Measurements from ENCODE around the gene LRRK1.

LRRK1 gene

GRCh38 chr15:101043011-101043410 lies 123.9 kb downstream of the LRRK1 start:
- DNase-seq (ENCODE audit: low spot score) = no peak

DNA sequence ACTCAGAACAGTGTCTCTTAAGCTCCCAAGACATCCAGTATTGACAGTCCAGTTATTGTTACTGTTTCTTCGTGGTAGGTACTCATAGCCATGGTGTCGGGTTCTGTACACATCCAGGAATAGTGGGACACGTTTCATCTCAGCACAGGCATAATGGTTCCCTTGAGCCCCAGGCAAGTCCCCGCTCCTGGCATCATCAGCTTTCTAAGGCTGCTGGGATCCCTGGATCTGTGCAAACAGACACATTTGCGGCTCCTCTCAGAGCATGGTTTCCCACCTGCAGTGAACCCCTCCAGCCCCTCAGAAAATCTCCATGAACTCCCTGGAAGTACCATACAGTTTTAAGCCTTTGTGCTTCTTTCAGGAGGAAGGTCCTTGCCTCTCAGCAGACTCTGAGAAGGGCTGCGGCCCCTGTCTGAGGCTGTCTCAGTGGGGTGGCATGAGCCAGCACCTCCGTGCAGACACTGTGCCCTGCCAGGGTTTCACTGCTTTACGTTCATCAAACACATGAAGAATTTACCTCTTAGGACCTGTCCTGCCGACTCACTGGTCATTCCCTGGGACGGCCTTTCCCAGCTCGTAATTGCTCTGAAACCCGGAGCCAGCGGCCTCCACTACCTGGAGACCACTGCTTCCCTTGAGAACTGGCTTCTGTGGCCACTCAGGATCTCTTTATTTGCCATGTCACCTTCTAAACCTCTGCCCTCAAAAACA lies 124.9 kb downstream of the LRRK1 start:
- DNase-seq (ENCODE audit: low spot score) = no peak

GRCh38 chr15:101044625-101045235 lies 125.6 kb downstream of the LRRK1 start:
- no peak for DNase-seq (ENCODE audit: low spot score)

DNA sequence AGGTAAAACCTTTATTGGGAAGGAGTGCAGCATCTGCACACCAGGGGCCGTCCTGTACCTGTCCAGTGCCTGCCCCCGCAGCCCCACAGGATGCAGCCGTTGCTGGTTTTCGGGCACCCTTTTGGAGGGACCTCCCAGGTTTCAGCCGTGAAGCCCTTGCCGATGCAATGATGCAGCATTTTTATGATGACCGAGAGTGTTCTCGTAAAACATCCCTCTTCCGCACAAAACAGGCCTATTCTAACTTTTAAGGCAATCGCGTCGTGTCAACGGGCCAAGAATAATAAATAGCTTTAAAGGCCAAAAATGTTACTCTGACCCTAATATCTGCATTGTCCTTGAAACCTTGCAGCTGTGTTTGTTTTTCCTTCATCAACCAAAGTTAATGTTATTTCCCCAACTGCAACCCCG lies 126.1 kb downstream of the LRRK1 start:
- no peak for DNase-seq (ENCODE audit: low spot score)

- no peak for DNase-seq (ENCODE audit: low spot score)
These were observed 126.9 kb downstream of the LRRK1 start for GRCh38 chr15:101045835-101046691.

DNA sequence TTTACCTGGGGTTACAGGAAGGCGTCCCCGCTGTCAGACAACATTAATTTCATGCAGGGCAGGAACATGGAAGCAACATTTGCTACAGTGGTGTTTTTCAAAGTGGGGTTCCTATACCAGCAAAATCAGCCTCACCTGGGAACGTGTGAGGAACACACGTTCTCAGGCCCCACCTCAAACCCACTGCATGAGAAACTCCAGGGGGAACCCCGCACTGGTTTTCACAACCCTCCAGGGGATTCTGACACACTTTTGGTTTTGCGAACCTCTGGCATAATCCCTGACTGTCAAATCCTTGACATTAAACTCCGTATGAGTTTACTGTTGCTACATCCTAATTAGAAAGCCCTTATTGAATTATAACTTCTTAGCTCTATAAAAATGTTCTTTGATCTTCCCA lies 127.7 kb downstream of the LRRK1 start:
- no peak for DNase-seq (ENCODE audit: low spot score)

DNA sequence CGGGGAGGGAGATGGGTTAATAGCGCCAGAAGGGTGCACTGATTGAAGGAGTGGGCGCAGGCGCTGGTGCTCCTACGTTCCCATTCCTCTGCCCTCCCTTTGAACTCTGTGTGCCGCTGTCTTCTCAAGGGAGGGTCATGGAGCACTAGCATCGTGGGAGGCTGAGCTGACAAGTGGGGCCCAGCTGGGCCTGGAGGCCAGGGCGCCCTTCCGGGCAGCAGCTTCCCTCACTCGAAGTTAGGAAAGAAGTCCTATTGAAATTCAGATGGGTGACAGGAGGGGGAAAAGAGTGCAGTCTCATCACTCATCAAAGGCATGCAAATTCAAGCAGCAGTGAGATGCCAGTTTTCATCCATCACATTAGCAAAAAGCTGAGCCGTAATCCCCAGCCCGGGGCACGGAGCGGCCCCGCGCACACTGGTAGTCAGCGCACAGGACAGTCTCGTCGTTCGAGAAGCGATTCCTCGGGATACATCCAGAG lies 128.2 kb downstream of the LRRK1 start:
- DNase-seq (ENCODE audit: low spot score) = no peak

- DNase-seq (ENCODE audit: low spot score) = no peak
These were observed 129.0 kb downstream of the LRRK1 start for GRCh38 chr15:101048176-101048575.

GRCh38 chr15:101048581-101049030 lies 129.4 kb downstream of the LRRK1 start:
- no peak for DNase-seq (ENCODE audit: low spot score)

DNA sequence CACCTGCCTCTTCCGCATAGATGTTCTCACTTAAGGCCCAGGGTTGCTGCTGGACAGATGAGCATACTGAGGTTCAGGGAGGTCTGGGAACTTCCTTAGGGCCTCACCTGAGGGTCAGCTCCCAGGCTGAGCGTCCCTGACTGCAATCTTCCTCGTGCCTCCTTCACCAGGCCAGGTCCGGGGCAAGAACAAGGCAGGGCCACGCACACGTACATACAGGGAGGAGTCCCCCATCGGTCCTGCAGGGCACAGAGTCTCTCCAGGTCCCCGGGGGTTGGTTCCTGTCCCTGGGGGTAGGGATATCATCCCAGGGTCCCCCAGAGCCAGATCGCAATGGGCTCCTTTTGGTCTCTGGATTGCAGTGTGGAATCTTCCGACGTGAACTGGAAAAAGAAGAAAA lies 130.1 kb downstream of the LRRK1 start:
- no peak for DNase-seq (ENCODE audit: low spot score)

DNA sequence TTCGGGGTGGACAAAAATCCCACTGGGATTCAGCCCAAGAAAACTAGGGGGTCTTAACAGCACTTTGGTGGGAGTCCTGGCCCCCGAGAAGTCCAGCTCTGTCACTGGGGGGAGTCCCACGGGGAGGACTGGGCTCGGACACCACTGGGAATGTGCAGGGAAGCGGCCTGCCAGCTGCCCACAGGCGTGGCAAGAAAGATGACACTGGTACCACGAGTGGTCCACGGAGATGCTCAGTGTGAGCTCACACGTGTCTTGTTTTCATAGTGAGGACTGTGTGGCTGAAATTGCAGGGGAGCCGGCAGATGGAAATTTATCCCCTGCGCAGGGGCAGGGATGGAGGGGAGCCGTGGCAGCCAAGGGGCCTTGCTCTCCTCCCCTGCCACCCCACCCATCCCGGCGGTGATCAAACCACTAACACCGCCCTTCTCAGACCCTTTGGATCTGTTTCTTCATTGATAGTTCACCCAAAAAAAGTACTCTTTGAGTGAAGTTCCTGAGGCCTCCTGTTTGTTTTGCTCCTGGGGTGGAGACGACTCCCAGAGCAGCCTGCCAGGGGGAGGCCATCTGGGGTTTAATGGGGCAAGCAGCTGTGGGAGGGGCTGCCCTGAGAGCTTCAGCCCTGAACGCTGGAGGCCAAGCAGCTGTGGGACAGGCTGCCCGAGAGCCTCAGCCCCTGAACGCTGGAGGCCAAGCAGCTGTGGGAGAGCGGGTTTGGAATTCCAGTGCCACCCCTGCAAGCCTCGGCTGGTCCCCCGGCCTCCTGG lies 130.9 kb downstream of the LRRK1 start:
- no peak for DNase-seq (ENCODE audit: low spot score)

DNA sequence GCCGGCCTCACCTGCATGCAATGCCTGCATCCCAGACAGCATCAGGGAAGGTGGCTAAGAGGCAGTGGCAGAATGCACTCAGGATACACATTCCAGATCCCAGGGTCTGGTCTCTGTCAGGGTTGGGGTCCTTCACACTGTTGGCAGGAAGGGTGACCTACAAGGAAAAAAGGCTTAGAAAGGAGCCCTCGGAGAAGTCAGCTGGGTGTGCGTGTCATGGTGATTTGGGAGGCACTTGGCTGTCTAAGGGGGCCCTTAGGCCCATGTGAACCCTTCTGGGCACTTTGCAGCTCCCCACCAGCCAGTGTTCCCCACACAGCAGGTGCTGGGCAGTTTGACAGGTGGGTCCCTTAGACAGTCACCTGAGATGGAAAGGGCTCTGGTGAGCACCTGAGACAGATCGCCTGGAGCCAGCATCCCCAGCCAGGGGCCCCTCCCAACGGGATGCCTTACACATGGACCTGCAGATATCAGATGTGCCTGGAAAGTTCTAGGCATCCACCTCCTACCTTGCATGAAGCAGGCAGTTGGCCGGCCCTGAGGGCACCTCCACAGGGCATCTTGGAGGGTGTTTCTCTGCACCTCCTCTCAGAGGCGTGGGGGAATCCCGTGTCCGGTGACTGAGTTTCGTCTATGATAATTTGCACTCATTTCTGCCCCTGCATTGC lies 131.6 kb downstream of the LRRK1 start:
- no peak for DNase-seq (ENCODE audit: low spot score)

- DNase-seq (ENCODE audit: low spot score) = no peak
These were observed 132.3 kb downstream of the LRRK1 start for GRCh38 chr15:101051291-101052030.

DNA sequence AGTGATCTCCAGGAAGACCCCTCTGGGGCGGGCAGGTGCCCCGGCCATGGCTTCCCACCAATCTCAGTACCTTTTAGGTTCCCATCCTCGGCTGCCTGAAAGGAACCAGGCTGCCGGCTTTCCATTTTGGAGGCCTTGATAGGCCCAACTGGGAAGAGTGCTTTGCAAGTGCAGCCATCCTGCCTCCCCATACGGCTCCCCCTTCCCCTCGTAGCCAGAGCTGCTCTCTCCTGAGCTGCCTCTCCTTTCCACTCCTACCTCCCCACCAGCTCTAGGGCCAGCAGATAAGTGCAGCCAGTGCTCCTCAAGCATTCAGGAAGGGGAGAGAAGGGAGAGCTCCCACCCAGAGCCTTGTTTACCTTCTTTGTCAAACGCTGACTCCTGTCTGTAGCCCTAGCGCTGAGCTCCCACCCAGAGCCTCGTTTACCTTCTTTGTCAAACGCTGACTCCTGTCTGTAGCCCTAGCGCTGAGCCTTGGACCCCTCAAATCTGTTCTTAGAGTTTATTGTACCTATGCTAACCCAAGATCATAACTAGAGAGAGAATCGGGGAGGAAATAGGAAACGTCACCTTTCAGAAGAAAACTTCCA lies 133.0 kb downstream of the LRRK1 start:
- no peak for DNase-seq (ENCODE audit: low spot score)

- no peak for DNase-seq (ENCODE audit: low spot score)
These were observed 133.5 kb downstream of the LRRK1 start for GRCh38 chr15:101052681-101053121.

DNA sequence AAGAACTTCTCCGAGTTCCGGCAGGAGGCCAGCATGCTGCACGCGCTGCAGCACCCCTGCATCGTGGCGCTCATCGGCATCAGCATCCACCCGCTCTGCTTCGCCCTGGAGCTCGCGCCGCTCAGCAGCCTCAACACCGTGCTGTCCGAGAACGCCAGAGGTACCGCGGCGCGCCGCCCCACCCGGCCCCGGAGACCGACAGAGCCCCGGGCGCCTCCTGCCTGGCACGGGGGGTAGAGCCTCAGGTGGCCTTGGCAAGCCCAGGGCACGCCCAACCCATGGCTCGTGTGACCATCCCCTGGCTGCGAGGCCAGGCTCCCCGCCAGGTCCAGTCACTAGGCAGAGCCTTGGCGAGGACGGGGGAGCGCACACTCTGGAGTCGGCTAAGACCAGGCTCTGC lies 134.1 kb downstream of the LRRK1 start:
- no peak for DNase-seq (ENCODE audit: low spot score)

DNA sequence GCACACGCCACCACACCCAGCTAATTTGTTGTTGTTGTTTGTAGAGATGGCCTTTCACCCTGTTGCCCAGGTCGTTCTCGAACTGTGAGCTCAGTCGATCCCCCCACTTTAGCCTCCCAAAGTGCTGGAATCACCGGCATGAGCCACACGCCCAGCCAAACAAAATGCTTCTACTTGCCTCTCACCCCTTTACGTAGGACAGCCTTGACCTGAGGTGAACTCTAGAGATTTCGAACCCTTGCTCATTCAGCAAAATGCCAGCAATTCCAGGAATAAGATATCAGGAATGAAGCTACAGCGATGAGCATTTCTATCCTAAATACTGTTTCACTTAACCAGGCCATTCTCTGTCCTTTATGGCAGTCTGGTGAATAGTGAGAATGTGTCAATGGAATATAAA lies 135.0 kb downstream of the LRRK1 start:
- DNase-seq (ENCODE audit: low spot score) = no peak

DNA sequence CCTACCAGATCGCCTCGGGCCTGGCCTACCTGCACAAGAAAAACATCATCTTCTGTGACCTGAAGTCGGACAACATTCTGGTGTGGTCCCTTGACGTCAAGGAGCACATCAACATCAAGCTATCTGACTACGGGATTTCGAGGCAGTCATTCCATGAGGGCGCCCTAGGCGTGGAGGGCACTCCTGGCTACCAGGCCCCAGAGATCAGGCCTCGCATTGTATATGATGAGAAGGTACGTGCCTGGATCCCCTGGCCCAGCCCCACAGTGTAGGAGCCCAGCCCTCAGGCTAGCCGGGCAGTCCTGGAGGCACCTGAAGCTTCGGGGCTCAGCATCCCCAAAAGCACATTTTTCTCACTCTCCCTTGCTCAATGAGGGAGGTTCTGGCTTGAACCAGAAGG lies 135.8 kb downstream of the LRRK1 start:
- DNase-seq (ENCODE audit: low spot score) = no peak

DNA sequence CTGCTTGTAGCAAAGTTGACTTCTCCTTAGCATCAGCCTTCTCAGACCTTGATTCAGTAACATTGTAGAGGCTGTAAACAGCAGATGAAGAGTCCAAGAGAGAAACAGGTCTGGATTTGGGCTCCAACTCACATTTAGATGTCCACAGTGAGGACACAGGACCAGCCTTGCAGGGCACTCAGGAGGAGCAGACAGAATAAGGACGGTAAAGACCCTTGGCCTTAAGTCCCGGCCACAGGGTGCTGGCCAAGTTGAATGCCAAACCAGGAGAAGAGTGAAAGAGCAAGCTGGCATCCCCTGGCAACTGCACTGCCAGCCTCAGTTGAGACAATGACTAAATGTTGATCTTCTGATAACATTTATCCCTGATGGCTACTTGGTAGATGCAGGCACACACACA lies 136.3 kb downstream of the LRRK1 start:
- DNase-seq (ENCODE audit: low spot score) = no peak

Data from kidney capillary endothelial cell (primary cell).